ENCODE data around the gene SLC7A5. TPM values are rescaled to one million over a fixed set of nuclear protein-coding genes. Genes with fewer than 3 reads are reported as not detected.
"Not testable (repeated sequence)": the region's sequence is repeated elsewhere in the genome, so short reads cannot be mapped to it uniquely, and the experiment has no call there.

SLC7A5 gene
- total RNA-seq, 2 experiments from 2014 or later: 343 to 346 TPM

GRCh38 chr16:87826407-87826797 lies 42.9 kb downstream of the SLC7A5 start:
- DNase-seq; H3K4me1 Mint-ChIP-seq (ENCODE audit: low read depth); H3K27ac Mint-ChIP-seq; H3K4me3 Mint-ChIP-seq; H3K9me3 Mint-ChIP-seq; intact Hi-C loops (cut with micrococcal nuclease); H3K27me3 Mint-ChIP-seq (ENCODE audit: low read depth): not testable (repeated sequence)
- H3K36me3 Mint-ChIP-seq (ENCODE audit: low read depth): peaks cover 16% of the 10 kb centered on the region
- CTCF ChIA-PET: interaction anchor here (2.7 kb wide), 1 partner anchor 23 kb away, joined by 7 read pairs; no protein-coding TSS in a partner anchor

GRCh38 chr16:87825842-87826120 lies 43.5 kb downstream of the SLC7A5 start:
- peaks cover 12% of the 10 kb centered on the region for H3K36me3 Mint-ChIP-seq (ENCODE audit: low read depth)
- H3K9me3 Mint-ChIP-seq; H3K27me3 Mint-ChIP-seq (ENCODE audit: low read depth); H3K27ac Mint-ChIP-seq; intact Hi-C loops (cut with micrococcal nuclease); H3K4me3 Mint-ChIP-seq; H3K4me1 Mint-ChIP-seq (ENCODE audit: low read depth); DNase-seq: not testable (repeated sequence)
- CTCF ChIA-PET: interaction anchor here (1.3 to 2.7 kb wide), 2 partner anchors 19 to 24 kb away, joined by 3 to 7 read pairs; no protein-coding TSS in a partner anchor

- peaks cover 12% of the 10 kb centered on the region for H3K4me1 Mint-ChIP-seq (ENCODE audit: low read depth)
- no peaks in the 10 kb centered on the region for H3K27me3 Mint-ChIP-seq (ENCODE audit: low read depth)
- intact Hi-C loops (cut with micrococcal nuclease): no loop called here
- H3K4me3 Mint-ChIP-seq: no peak overlapping the region
- peaks cover 7% of the 10 kb centered on the region for H3K36me3 Mint-ChIP-seq (ENCODE audit: low read depth)
- no peaks in the 10 kb centered on the region for H3K9me3 Mint-ChIP-seq
- DNase-seq: no peak
- no peak overlapping the region for H3K27ac Mint-ChIP-seq
- CTCF ChIA-PET: interaction anchor here (1.2 to 2.7 kb wide), 3 partner anchors 18 to 46 kb away, joined by 3 to 7 read pairs (median 3); no protein-coding TSS in a partner anchor
Measured at GRCh38 chr16:87824991-87825841, 44.1 kb downstream of the SLC7A5 start.

- intact Hi-C loops (cut with micrococcal nuclease): no loop called here
- Mint-ChIP-seq H3K4me1 (ENCODE audit: low read depth) (peaks cover 12% of the 10 kb centered on the region), H3K36me3 (ENCODE audit: low read depth) (no peaks in the 10 kb centered on the region), H3K27me3 (ENCODE audit: low read depth) (no peaks in the 10 kb centered on the region), H3K9me3 (no peaks in the 10 kb centered on the region), H3K4me3 (no peak overlapping the region), H3K27ac (no peak overlapping the region)
- DNase-seq: no peak
- CTCF ChIA-PET: interaction anchor here (1.2 to 2.7 kb wide), 3 partner anchors 17 to 45 kb away, joined by 3 to 7 read pairs (median 3); no protein-coding TSS in a partner anchor
Measured at GRCh38 chr16:87824016-87824990, 45.0 kb downstream of the SLC7A5 start.

- no peak overlapping the region for H3K4me3 Mint-ChIP-seq
- H3K27ac Mint-ChIP-seq: no peak overlapping the region
- H3K27me3 Mint-ChIP-seq (ENCODE audit: low read depth): no peaks in the 10 kb centered on the region
- intact Hi-C loops (cut with micrococcal nuclease): no loop called here
- H3K36me3 Mint-ChIP-seq (ENCODE audit: low read depth): no peaks in the 10 kb centered on the region
- H3K4me1 Mint-ChIP-seq (ENCODE audit: low read depth): peaks cover 12% of the 10 kb centered on the region
- H3K9me3 Mint-ChIP-seq: peaks cover under 1% of the 10 kb centered on the region
- CTCF ChIA-PET: no interaction called here
- no peak for DNase-seq
Measured at GRCh38 chr16:87823181-87823929, 46.0 kb downstream of the SLC7A5 start.

GRCh38 chr16:87822108-87822970 lies 47.0 kb downstream of the SLC7A5 start:
- intact Hi-C loops (cut with micrococcal nuclease): no loop called here
- DNase-seq: no peak
- H3K4me1 Mint-ChIP-seq (ENCODE audit: low read depth): peaks cover 12% of the 10 kb centered on the region
- peaks cover 8% of the 10 kb centered on the region for H3K9me3 Mint-ChIP-seq
- no peak overlapping the region for H3K27ac Mint-ChIP-seq
- H3K27me3 Mint-ChIP-seq (ENCODE audit: low read depth): no peaks in the 10 kb centered on the region
- H3K36me3 Mint-ChIP-seq (ENCODE audit: low read depth): no peaks in the 10 kb centered on the region
- CTCF ChIA-PET: interaction anchor here (1.1 to 1.2 kb wide), 2 partner anchors 28 to 43 kb away, joined by 4 to 5 read pairs; no protein-coding TSS in a partner anchor
- H3K4me3 Mint-ChIP-seq: no peak overlapping the region

- Mint-ChIP-seq H3K4me3 (no peak overlapping the region), H3K27ac (peak overlapping the region; percentile 50), H3K4me1 (ENCODE audit: low read depth) (peaks cover 12% of the 10 kb centered on the region), H3K9me3 (peaks cover 15% of the 10 kb centered on the region), H3K36me3 (ENCODE audit: low read depth) (peaks cover 2% of the 10 kb centered on the region), H3K27me3 (ENCODE audit: low read depth) (no peaks in the 10 kb centered on the region)
- intact Hi-C loops (cut with micrococcal nuclease): no loop called here
- CTCF ChIA-PET: interaction anchor here (1.1 to 1.2 kb wide), 2 partner anchors 28 to 43 kb away, joined by 4 to 5 read pairs; no protein-coding TSS in a partner anchor
- DNase-seq: no peak
Measured at GRCh38 chr16:87821376-87822107, 47.8 kb downstream of the SLC7A5 start.

- CTCF ChIA-PET: interaction anchor here (0.8 kb wide), 2 partner anchors 26 to 40 kb away, joined by 3 read pairs; no protein-coding TSS in a partner anchor
- Mint-ChIP-seq H3K9me3 (peaks cover 18% of the 10 kb centered on the region), H3K36me3 (ENCODE audit: low read depth) (peaks cover 2% of the 10 kb centered on the region), H3K27ac (no peak overlapping the region), H3K4me1 (ENCODE audit: low read depth) (peaks cover 12% of the 10 kb centered on the region), H3K27me3 (ENCODE audit: low read depth) (no peaks in the 10 kb centered on the region), H3K4me3 (no peak overlapping the region)
- intact Hi-C loops (cut with micrococcal nuclease): no loop called here
- no peak for DNase-seq
Measured at GRCh38 chr16:87819983-87820382, 49.3 kb downstream of the SLC7A5 start.

GRCh38 chr16:87819282-87819681 lies 50.0 kb downstream of the SLC7A5 start:
- DNase-seq: no peak
- Mint-ChIP-seq H3K27ac (no peak overlapping the region), H3K27me3 (ENCODE audit: low read depth) (no peaks in the 10 kb centered on the region), H3K36me3 (ENCODE audit: low read depth) (peaks cover 2% of the 10 kb centered on the region), H3K4me3 (no peak overlapping the region), H3K9me3 (peaks cover 18% of the 10 kb centered on the region), H3K4me1 (ENCODE audit: low read depth) (peaks cover 12% of the 10 kb centered on the region)
- CTCF ChIA-PET: interaction anchor here (0.8 to 1.5 kb wide), 2 partner anchors 27 to 31 kb away, joined by 3 to 4 read pairs; no protein-coding TSS in a partner anchor
- intact Hi-C loops (cut with micrococcal nuclease): no loop called here

GRCh38 chr16:87818533-87819161 lies 50.7 kb downstream of the SLC7A5 start:
- Mint-ChIP-seq H3K36me3 (ENCODE audit: low read depth) (peaks cover 2% of the 10 kb centered on the region), H3K4me1 (ENCODE audit: low read depth) (peaks cover 12% of the 10 kb centered on the region), H3K27me3 (ENCODE audit: low read depth) (no peaks in the 10 kb centered on the region), H3K27ac (no peak overlapping the region), H3K4me3 (no peak overlapping the region), H3K9me3 (peaks cover 18% of the 10 kb centered on the region)
- no peak for DNase-seq
- CTCF ChIA-PET: interaction anchor here (1.5 kb wide), 1 partner anchor 31 kb away, joined by 4 read pairs; no protein-coding TSS in a partner anchor
- intact Hi-C loops (cut with micrococcal nuclease): no loop called here
